B cell (primary cell): ENCODE data around the gene CHORDC1. TPM values are rescaled to one million over a fixed set of nuclear protein-coding genes. Genes with fewer than 3 reads are reported as not detected.
"Not testable (repeated sequence)": the region's sequence is repeated elsewhere in the genome, so short reads cannot be mapped to it uniquely, and the experiment has no call there.

Experiments
- ATAC-seq: fragments of 200-7000 bp; cut with Tn5 transposase; one replicate; pipeline ENCODE4 v1.10.0; 2021; ENCODE audit warnings: low read depth, mild to moderate bottlenecking, moderate number of reproducible peaks, moderate library complexity
- CTCF ChIA-PET: fragments of 350-600 bp; sonication (Branson Sonifier 250); formaldehyde crosslinking; loops from one replicate; lab custom pipeline; 2021; ENCODE audit warnings: antibody characterized with exemption, inconsistent platforms; lab: Charles Lee
- POLR2A ChIA-PET: fragments of 350-600 bp; sonication (Branson Sonifier 250); formaldehyde crosslinking; loops from one replicate; lab custom pipeline; 2021; ENCODE audit warnings: antibody characterized with exemption; lab: Charles Lee
- DNase-seq: peaks from one replicate; pipeline ENCODE4 v3.0.0; 2013
- H2AFZ ChIP-seq: 2 replicates; pipeline ENCODE4 v1.6.1; 2012; ENCODE audit warnings: mild to moderate bottlenecking, low read depth, low read length; ENCODE audit not compliant: insufficient read depth, poor library complexity, severe bottlenecking
- H3K27ac ChIP-seq, 2 donors: 1 replicate in 1 of 2; 2 replicates in 1 of 2; pipeline ENCODE4 v1.5.1; 2012 to 2013; ENCODE audit warnings: low read length in 2 of 2, mild to moderate bottlenecking in 2 of 2, moderate library complexity in 1 of 2
- H3K27me3 ChIP-seq, 4 experiments: fragments of 200-600 bp in 1 of 4; sonication (generic) in 1 of 4; replicated peaks in 1 of 4; 1 replicate in 2 of 4; 2 replicates in 2 of 4; pipeline versions ENCODE4 v1.6.1 to v1.7.0; 2013 to 2016; ENCODE audit warnings: low read length in 3 of 4, mild to moderate bottlenecking in 2 of 4, mixed read lengths in 1 of 4, moderate library complexity in 1 of 4; ENCODE audit not compliant: insufficient read depth in 4 of 4, control insufficient read depth in 3 of 4; ENCODE audit errors: control extremely low read depth in 1 of 4
- H3K36me3 ChIP-seq, 2 experiments: replicated peaks in 1 of 2; 1 replicate in 1 of 2; 2 replicates in 1 of 2; pipeline versions ENCODE4 v1.6.1 to v1.7.1; 2013; ENCODE audit warnings: low read length in 1 of 2; ENCODE audit not compliant: insufficient read depth in 2 of 2, control insufficient read depth in 1 of 2; ENCODE audit errors: control extremely low read depth in 1 of 2, extremely low read depth in 1 of 2
- H3K4me1 ChIP-seq, 2 donors: fragments of 200-600 bp in 1 of 2; sonication (generic) in 1 of 2; 1 replicate in 1 of 2; 2 replicates in 1 of 2; pipeline versions ENCODE4 v1.5.1 to v1.6.1; 2013 to 2017; ENCODE audit warnings: low read length in 2 of 2; ENCODE audit not compliant: control insufficient read depth in 2 of 2, insufficient read depth in 2 of 2
- H3K4me2 ChIP-seq: replicated peaks from 2 replicates; pipeline ENCODE3; 2012; ENCODE audit warnings: mild to moderate bottlenecking, low read depth, low read length; ENCODE audit not compliant: poor library complexity, severe bottlenecking
- H3K4me3 ChIP-seq, 5 experiments: fragments of 200-600 bp in 1 of 5; sonication (generic) in 1 of 5; 1 replicate in 3 of 5; 2 replicates in 2 of 5; pipeline versions ENCODE4 v1.5.1 to v1.7.0; 2011 to 2016; ENCODE audit warnings: low read length in 4 of 5, mild to moderate bottlenecking in 4 of 5, low read depth in 2 of 5, control low read depth in 1 of 5, moderate library complexity in 1 of 5; ENCODE audit not compliant: insufficient read depth in 1 of 5; ENCODE audit errors: control extremely low read depth in 1 of 5, extremely low read depth in 1 of 5
- H3K79me2 ChIP-seq: fragments of 200-600 bp; sonication (generic); one replicate; pipeline ENCODE4 v1.6.0; 2016; ENCODE audit warnings: low read length; ENCODE audit not compliant: control insufficient read depth, insufficient read depth
- H3K9ac ChIP-seq: fragments of 200-600 bp; sonication (generic); 2 replicates; pipeline ENCODE4 v1.6.1; 2017; ENCODE audit warnings: mild to moderate bottlenecking, low read length, moderate library complexity
- H3K9me3 ChIP-seq, 3 donors: one replicate each; pipeline versions ENCODE4 v1.6.1 to v1.7.1; 2013; ENCODE audit warnings: low read length in 2 of 3; ENCODE audit not compliant: control insufficient read depth in 2 of 3, insufficient read depth in 1 of 3; ENCODE audit errors: control extremely low read depth in 1 of 3
- H4K20me1 ChIP-seq: 2 replicates; pipeline ENCODE4 v1.6.0; 2012; ENCODE audit warnings: mild to moderate bottlenecking, low read length; ENCODE audit not compliant: insufficient read depth, control insufficient read depth, poor library complexity, severe bottlenecking
- H3K27ac Mint-ChIP-seq: one replicate; pipeline ENCODE4 v1.8.0; 2021; ENCODE audit warnings: mixed read lengths
- H3K27me3 Mint-ChIP-seq: one replicate; pipeline ENCODE4 v1.8.0; 2021; ENCODE audit warnings: mixed read lengths
- H3K4me1 Mint-ChIP-seq: one replicate; pipeline ENCODE4 v1.8.0; 2021; ENCODE audit warnings: mixed read lengths
- H3K4me3 Mint-ChIP-seq: one replicate; pipeline ENCODE4 v1.8.0; 2021; ENCODE audit warnings: mixed read lengths
- H3K9me3 Mint-ChIP-seq: one replicate; pipeline ENCODE4 v1.8.0; 2022; ENCODE audit warnings: mixed read lengths; ENCODE audit not compliant: insufficient read depth
- EZH2 ChIP-seq: IDR thresholded peaks from 2 replicates; pipeline ENCODE4 v1.6.1; 2012; ENCODE audit warnings: borderline replicate concordance, low read depth, mild to moderate bottlenecking, moderate library complexity, low read length; ENCODE audit not compliant: insufficient read depth, poor library complexity, severe bottlenecking
- WGBS: methylation state at CpG from one replicate; pipeline ENCODE4 v1.1.5; 2013; ENCODE audit warnings: missing lambda C conversion rate; ENCODE audit not compliant: insufficient coverage; 5-methylcytosine and 5-hydroxymethylcytosine counted together
- intact Hi-C: fragments of 100-400 bp; cut with micrococcal nuclease; formaldehyde crosslinking; loops from one replicate; pipeline ENCODE4 v1.10.0; 2022
- polyA plus RNA-seq: library from polyadenylated mRNA; depleted of rRNA; stranded (reverse); fragments of >200 nt; gene quantifications from 2 replicates; pipeline ENCODE4 v1.2.3, GENCODE V29; 2012
- total RNA-seq, 2 donors: library from RNA; stranded (reverse); fragments of 120-200 nt in 1 of 2; gene quantifications; 1 replicate in 1 of 2; 2 replicates in 1 of 2; pipeline versions ENCODE4 v1.2.3 to v1.2.4, GENCODE V29; 2013 to 2022

Gene CHORDC1
- total and polyA plus RNA-seq, 2 donors (not counting 1 experiment from before 2014, with no cell fraction given): 22.1 to 76.9 TPM

DNA sequence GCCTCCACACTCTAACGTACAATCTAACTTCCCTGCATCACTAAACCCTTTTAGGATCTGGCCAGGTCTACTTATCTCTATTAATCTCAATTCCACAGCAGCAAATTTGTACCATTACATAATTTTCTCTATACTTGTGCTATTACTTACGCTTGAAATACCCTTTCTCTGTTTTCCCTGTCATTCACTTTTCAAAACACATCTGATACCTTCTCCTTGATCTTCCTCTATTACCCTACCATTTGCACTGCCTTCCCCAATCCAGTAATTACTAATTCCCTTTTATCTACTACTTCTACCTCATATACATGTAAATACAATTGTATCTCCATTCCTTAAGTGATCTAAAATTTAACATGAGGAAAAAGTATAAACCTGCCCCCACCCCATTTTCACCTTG lies 14.0 kb downstream of the CHORDC1 start:
- 100% methylated on average over 2 of the region's 2 CpGs for WGBS
- Histone ChIP-seq H3K9ac (no peak overlapping the region), H3K36me3 (peaks cover 35 to 51% of the 10 kb centered on the region in 2 experiments), H3K9me3 (no peaks in the 10 kb centered on the region), H2AFZ (no peak overlapping the region), H3K4me3 (no peak overlapping the region), H3K79me2 (no peaks in the 10 kb centered on the region), H3K4me1 (no peaks in the 10 kb centered on the region), H3K27ac (no peak overlapping the region), H4K20me1 (peaks cover 33% of the 10 kb centered on the region), H3K27me3 (no peaks in the 10 kb centered on the region), H3K4me2 (no peak overlapping the region)
- ATAC-seq (no peak), DNase-seq (no peak)
- H3K27ac Mint-ChIP-seq: no peak overlapping the region
- no peaks in the 10 kb centered on the region for H3K9me3 Mint-ChIP-seq
- ChIA-PET POLR2A (no interaction called here), CTCF (no interaction called here)
- H3K4me3 Mint-ChIP-seq: no peak overlapping the region
- no peaks in the 10 kb centered on the region for H3K27me3 Mint-ChIP-seq
- TF ChIP-seq EZH2: no peak
- H3K4me1 Mint-ChIP-seq: peaks cover 3% of the 10 kb centered on the region
- intact Hi-C loops: no loop called here

DNA sequence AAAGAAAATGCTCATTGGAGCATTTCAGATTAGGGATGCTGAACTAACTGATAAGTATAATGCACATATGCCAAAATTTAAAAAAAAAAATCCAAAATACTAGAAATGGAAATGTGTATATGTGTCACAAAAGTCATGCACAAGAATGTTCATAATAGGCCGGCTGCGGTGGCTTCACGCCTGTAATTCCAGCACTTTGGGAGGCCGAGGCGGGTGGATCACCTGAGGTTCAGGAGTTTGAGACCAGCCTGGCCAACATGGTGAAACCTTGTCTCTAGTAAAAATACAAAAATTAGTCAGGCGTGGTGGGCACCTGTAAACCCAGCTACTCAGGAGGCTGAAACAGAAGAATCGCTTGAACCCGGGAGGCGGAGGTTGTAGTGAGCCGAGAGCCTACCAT lies 14.9 kb downstream of the CHORDC1 start:
- H4K20me1 ChIP-seq: peaks cover 25% of the 10 kb centered on the region
- H3K27ac ChIP-seq, H3K9ac ChIP-seq, intact Hi-C loops, CTCF ChIA-PET, POLR2A ChIA-PET, H3K79me2 ChIP-seq, H3K4me1 Mint-ChIP-seq, H3K27me3 ChIP-seq, H3K27me3 Mint-ChIP-seq, H3K4me2 ChIP-seq, H3K9me3 Mint-ChIP-seq, H3K4me3 Mint-ChIP-seq, H3K4me3 ChIP-seq, H2AFZ ChIP-seq, DNase-seq, H3K4me1 ChIP-seq, ATAC-seq, H3K9me3 ChIP-seq, H3K27ac Mint-ChIP-seq: not testable (repeated sequence)
- WGBS: 91% methylated on average over 8 of the region's 10 CpGs
- peaks cover 31 to 47% of the 10 kb centered on the region in 2 experiments for H3K36me3 ChIP-seq
